Caco-2 (cell line): Measurements from ENCODE around the gene OR8B3. TPM values are rescaled to one million over a fixed set of nuclear protein-coding genes. Genes with fewer than 3 reads are reported as not detected.

Experiments
- BruUV-seq: library from RNA; stranded (reverse); fragments of 400-500 nt; replicated peaks from 2 replicates; lab custom pipeline; 2021; lab: Mats Ljungman, UMichigan
- CTCF ChIA-PET: fragments of 300-600 bp; sonication (Branson Sonifier 250); formaldehyde crosslinking; loops from one replicate; lab custom pipeline; 2022; ENCODE audit warnings: antibody characterized with exemption; lab: Charles Lee
- POLR2A ChIA-PET: fragments of 300-600 bp; sonication (Branson Sonifier 250); formaldehyde crosslinking; loops from one replicate; lab custom pipeline; 2022; ENCODE audit warnings: antibody characterized with exemption; lab: Charles Lee
- DNase-seq, 2 experiments: peaks; one replicate each; pipeline versions ENCODE4 v3.0.0 to v3.0.0-alpha.2; 2020 to 2022
- H3K27me3 ChIP-seq: replicated peaks from 2 replicates; pipeline ENCODE4 v1.6.0; 2011; ENCODE audit warnings: low read length; ENCODE audit not compliant: control insufficient read depth, insufficient read depth
- H3K36me3 ChIP-seq: 2 replicates; pipeline ENCODE4 v1.5.1; 2011; ENCODE audit warnings: low read length; ENCODE audit not compliant: control insufficient read depth, insufficient read depth
- H3K4me1 ChIP-seq: fragments of 250-450 bp; sonication (Bioruptor Pico); 2 replicates; pipeline ENCODE4 v1.5.1; 2020; ENCODE audit warnings: mild to moderate bottlenecking
- H3K4me3 ChIP-seq: 2 replicates; pipeline ENCODE4 v1.5.1; 2011; ENCODE audit warnings: low read depth, mild to moderate bottlenecking, control low read depth, low read length
- H3K9me3 ChIP-seq: fragments of 250-450 bp; sonication (Bioruptor Pico); 2 replicates; pipeline ENCODE4 v1.5.1; 2020; ENCODE audit warnings: mild to moderate bottlenecking, moderate library complexity
- H3K27ac Mint-ChIP-seq: one replicate; pipeline ENCODE4 v1.8.0; 2022; ENCODE audit warnings: mixed read lengths; ENCODE audit not compliant: unreplicated experiment
- H3K27me3 Mint-ChIP-seq: one replicate; pipeline ENCODE4 v1.8.0; 2022; ENCODE audit warnings: mixed read lengths; ENCODE audit not compliant: insufficient read depth, unreplicated experiment
- H3K36me3 Mint-ChIP-seq: one replicate; pipeline ENCODE4 v1.8.0; 2022; ENCODE audit warnings: mild to moderate bottlenecking, mixed read lengths; ENCODE audit not compliant: insufficient read depth, unreplicated experiment
- H3K4me1 Mint-ChIP-seq: one replicate; pipeline ENCODE4 v1.8.0; 2022; ENCODE audit warnings: low read depth, mixed read lengths; ENCODE audit not compliant: unreplicated experiment
- H3K4me3 Mint-ChIP-seq: one replicate; pipeline ENCODE4 v1.8.0; 2022; ENCODE audit warnings: mild to moderate bottlenecking, moderate library complexity, mixed read lengths; ENCODE audit not compliant: unreplicated experiment
- H3K9me3 Mint-ChIP-seq: one replicate; pipeline ENCODE4 v1.8.0; 2022; ENCODE audit warnings: mixed read lengths; ENCODE audit not compliant: unreplicated experiment
- intact Hi-C: fragments of 100-400 bp; cut with micrococcal nuclease; formaldehyde crosslinking; loops from one replicate; pipeline ENCODE4 v1.10.0; 2022; ENCODE audit not compliant: unreplicated experiment
- total RNA-seq: library from RNA; stranded (reverse); gene quantifications from 2 replicates; pipeline ENCODE4 v1.2.3, GENCODE V29; 2022
- TF ChIP-seq, protein P1 (sequence below), 2 experiments: fragments of 200-600 bp in 1 of 2; IDR thresholded peaks; 1 replicate in 1 of 2; 2 replicates in 1 of 2; pipeline versions ENCODE4 v1.5.1 to v1.8.0; 2011 to 2022; ENCODE audit warnings: antibody characterized with exemption in 1 of 2, control low read depth in 1 of 2, inconsistent platforms in 1 of 2, low read depth in 1 of 2, low read length in 1 of 2, mild to moderate bottlenecking in 1 of 2, moderate library complexity in 1 of 2; ENCODE audit not compliant: insufficient read depth in 1 of 2, severe bottlenecking in 1 of 2, unreplicated experiment in 1 of 2

Gene OR8B3
- total RNA-seq, 1 experiment from 2014 or later, result not detected

DNA sequence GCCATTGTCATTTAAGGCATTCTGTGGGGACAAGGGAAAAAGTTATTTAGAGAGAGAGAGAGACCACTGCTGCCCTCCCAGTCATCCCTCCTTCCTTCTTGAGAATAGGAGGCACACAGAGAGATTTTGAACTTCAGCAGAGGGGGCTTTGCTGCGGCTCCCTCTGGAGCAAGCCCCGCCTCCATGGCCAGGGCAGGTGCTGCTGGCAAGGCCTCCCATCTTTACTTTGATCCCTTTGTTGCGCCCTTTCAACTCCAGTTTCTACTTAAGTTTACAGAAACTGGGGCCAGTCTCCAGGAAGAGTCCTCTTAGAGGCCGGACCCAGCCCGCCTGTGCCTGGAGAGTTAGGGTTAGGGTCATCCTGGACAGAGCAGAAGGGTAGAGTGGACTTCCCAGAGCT, 42.3 kb upstream of the OR8B3 start:
- no peak for DNase-seq
- Histone ChIP-seq H3K36me3 (no peaks in the 10 kb centered on the region), H3K4me1 (no peaks in the 10 kb centered on the region), H3K27me3 (0 out of 2 replicates have a peak, but pooled peaks cover 1% of the 10 kb centered on the region), H3K9me3 (no peaks in the 10 kb centered on the region), H3K4me3 (no peak overlapping the region)
- POLR2A ChIA-PET, result no interaction called here
- intact Hi-C loops, result no loop called here
- Mint-ChIP-seq H3K9me3 (no peaks in the 10 kb centered on the region), H3K27me3 (peaks cover 40% of the 10 kb centered on the region), H3K36me3 (no peaks in the 10 kb centered on the region), H3K27ac (no peak overlapping the region), H3K4me1 (no peaks in the 10 kb centered on the region), H3K4me3 (no peak overlapping the region)
- no TSS peak for BruUV-seq
- TF ChIP-seq, protein P1, sequence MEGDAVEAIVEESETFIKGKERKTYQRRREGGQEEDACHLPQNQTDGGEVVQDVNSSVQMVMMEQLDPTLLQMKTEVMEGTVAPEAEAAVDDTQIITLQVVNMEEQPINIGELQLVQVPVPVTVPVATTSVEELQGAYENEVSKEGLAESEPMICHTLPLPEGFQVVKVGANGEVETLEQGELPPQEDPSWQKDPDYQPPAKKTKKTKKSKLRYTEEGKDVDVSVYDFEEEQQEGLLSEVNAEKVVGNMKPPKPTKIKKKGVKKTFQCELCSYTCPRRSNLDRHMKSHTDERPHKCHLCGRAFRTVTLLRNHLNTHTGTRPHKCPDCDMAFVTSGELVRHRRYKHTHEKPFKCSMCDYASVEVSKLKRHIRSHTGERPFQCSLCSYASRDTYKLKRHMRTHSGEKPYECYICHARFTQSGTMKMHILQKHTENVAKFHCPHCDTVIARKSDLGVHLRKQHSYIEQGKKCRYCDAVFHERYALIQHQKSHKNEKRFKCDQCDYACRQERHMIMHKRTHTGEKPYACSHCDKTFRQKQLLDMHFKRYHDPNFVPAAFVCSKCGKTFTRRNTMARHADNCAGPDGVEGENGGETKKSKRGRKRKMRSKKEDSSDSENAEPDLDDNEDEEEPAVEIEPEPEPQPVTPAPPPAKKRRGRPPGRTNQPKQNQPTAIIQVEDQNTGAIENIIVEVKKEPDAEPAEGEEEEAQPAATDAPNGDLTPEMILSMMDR (IDR thresholded peaks at IDR 0.05; ENCODE audit: insufficient read depth in 1 of 2, low read depth in 1 of 2, low read length in 1 of 2, severe bottlenecking in 1 of 2, unreplicated experiment in 1 of 2), result no peak
- CTCF ChIA-PET, result no interaction called here

GRCh38 chr11:124440608-124441007, 41.8 kb upstream of the OR8B3 start:
- no peaks in the 10 kb centered on the region for H3K36me3 ChIP-seq
- Mint-ChIP-seq H3K4me3 (no peak overlapping the region), H3K36me3 (no peaks in the 10 kb centered on the region), H3K9me3 (no peaks in the 10 kb centered on the region), H3K27me3 (peaks cover 45% of the 10 kb centered on the region), H3K4me1 (no peaks in the 10 kb centered on the region), H3K27ac (no peak overlapping the region)
- POLR2A ChIA-PET, result no interaction called here
- H3K4me3 ChIP-seq, result no peak overlapping the region
- DNase-seq, result no peak
- CTCF ChIA-PET, result no interaction called here
- intact Hi-C loops, result no loop called here
- no TSS peak for BruUV-seq
- H3K4me1 ChIP-seq, result no peaks in the 10 kb centered on the region
- no peaks in the 10 kb centered on the region for H3K9me3 ChIP-seq
- H3K27me3 ChIP-seq, result 0 out of 2 replicates have a peak, but pooled peaks cover 1% of the 10 kb centered on the region
- TF ChIP-seq, protein P1 (IDR thresholded peaks at IDR 0.05; ENCODE audit: insufficient read depth in 1 of 2, low read depth in 1 of 2, low read length in 1 of 2, severe bottlenecking in 1 of 2, unreplicated experiment in 1 of 2), result no peak

DNA sequence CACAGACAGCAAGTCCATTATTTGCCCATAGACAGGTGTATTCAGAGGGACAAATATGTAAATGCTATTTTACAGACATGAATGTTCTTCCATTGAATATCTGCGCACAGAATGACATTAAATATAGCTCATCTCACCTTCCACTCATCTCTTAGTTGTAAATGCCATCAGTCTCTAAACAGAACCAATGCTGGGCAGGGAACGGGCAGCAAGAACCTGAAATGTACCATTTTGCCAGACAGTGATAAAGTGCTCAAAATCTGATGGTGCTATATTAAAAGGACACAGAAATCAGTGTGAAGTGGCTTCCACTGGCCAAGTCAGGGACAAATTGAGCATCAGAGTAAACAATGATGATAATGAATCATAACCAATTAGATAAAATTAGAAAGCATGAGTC, 35.9 kb upstream of the OR8B3 start:
- H3K4me1 ChIP-seq, result 0 out of 2 replicates have a peak, but pooled peaks cover 6% of the 10 kb centered on the region
- no peak overlapping the region for H3K4me3 ChIP-seq
- Mint-ChIP-seq H3K4me3 (no peak overlapping the region), H3K4me1 (no peaks in the 10 kb centered on the region), H3K9me3 (peaks cover 4% of the 10 kb centered on the region), H3K27me3 (peaks cover 25% of the 10 kb centered on the region), H3K36me3 (no peaks in the 10 kb centered on the region), H3K27ac (no peak overlapping the region)
- ChIA-PET CTCF (no interaction called here), POLR2A (no interaction called here)
- peaks cover 7% of the 10 kb centered on the region for H3K9me3 ChIP-seq
- no peak for DNase-seq
- no TSS peak for BruUV-seq
- intact Hi-C loops, result no loop called here
- TF ChIP-seq, protein P1 (IDR thresholded peaks at IDR 0.05; ENCODE audit: insufficient read depth in 1 of 2, low read depth in 1 of 2, low read length in 1 of 2, severe bottlenecking in 1 of 2, unreplicated experiment in 1 of 2), result no peak
- no peaks in the 10 kb centered on the region for H3K36me3 ChIP-seq
- H3K27me3 ChIP-seq, result no peaks in the 10 kb centered on the region
